A673 (cell line): ENCODE data around the gene OBSCN.

ENCODE experiments used
- EZH2 ChIP-seq: fragments of 200-600 bp; sonication (generic); IDR thresholded peaks from 2 replicates; pipeline ENCODE4 v1.6.1; 2017; ENCODE audit warnings: borderline replicate concordance, low read depth, mild to moderate bottlenecking, mixed read lengths, antibody characterized with exemption, low read length; ENCODE audit not compliant: poor library complexity, severe bottlenecking
- TF ChIP-seq, protein P1 (sequence below): fragments of 300-800, 200-600 bp; sonication (generic); conservative IDR thresholded peaks from 2 replicates; pipeline ENCODE4 v1.5.1; 2017; ENCODE audit warnings: low read depth, mild to moderate bottlenecking, antibody characterized with exemption, low read length, moderate library complexity, mixed read lengths

DNA sequence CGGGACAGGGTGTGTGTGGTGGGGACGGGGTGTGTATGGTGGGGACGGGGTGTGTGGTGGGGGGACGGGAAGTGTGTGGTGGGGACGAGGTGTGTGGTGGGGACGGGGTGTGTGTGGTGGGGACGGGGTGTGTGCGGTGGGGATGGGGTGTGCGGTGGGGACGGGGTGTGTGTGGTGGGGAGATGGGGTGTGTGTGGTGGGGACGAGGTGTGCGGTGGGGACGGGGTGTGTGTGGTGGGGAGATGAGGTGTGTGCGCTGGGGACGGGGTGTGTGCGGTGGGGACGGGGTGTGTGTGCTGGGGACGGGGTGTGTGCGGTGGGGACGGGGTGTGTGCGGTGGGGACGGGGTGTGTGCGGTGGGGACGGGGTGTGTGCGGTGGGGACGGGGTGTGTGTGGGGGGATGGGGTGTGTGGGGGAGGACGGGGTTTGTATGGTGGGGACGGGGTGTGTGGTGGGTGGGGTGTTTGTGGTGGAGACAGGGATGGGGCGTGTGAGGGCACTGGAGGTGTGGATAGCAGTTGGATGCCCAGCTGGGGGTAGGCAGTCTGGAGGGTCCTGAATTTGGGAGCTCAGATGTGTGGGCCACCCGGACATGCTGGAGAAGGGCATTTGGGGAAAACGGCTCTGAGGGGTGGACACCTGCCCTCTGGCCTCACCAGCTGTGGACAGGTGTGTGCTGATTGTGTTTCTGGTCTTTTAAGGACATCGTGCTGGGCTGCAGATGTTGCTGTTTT, 25.4 kb upstream of the OBSCN start:
- TF ChIP-seq, protein P1, sequence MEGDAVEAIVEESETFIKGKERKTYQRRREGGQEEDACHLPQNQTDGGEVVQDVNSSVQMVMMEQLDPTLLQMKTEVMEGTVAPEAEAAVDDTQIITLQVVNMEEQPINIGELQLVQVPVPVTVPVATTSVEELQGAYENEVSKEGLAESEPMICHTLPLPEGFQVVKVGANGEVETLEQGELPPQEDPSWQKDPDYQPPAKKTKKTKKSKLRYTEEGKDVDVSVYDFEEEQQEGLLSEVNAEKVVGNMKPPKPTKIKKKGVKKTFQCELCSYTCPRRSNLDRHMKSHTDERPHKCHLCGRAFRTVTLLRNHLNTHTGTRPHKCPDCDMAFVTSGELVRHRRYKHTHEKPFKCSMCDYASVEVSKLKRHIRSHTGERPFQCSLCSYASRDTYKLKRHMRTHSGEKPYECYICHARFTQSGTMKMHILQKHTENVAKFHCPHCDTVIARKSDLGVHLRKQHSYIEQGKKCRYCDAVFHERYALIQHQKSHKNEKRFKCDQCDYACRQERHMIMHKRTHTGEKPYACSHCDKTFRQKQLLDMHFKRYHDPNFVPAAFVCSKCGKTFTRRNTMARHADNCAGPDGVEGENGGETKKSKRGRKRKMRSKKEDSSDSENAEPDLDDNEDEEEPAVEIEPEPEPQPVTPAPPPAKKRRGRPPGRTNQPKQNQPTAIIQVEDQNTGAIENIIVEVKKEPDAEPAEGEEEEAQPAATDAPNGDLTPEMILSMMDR = no peak
- TF ChIP-seq EZH2 = no peak
